Spinal cord (tissue), 10 donors: ENCODE data around the gene AP2A2. TPM values are rescaled to one million over a fixed set of nuclear protein-coding genes. Genes with fewer than 3 reads are reported as not detected.

Experiments used
- DNase-seq, 6 donors: peaks; one replicate each; pipeline versions ENCODE4 v3.0.0 to v3.0.0-alpha.2; 2013 to 2015; ENCODE audit warnings: low spot score in 6 of 6, low read depth in 4 of 6
- H3K27ac ChIP-seq: one replicate; pipeline ENCODE4 v1.5.1; 2013; ENCODE audit warnings: low read depth, low read length, control low read depth
- H3K27me3 ChIP-seq: one replicate; pipeline ENCODE4 v1.6.1; 2013; ENCODE audit warnings: low read length; ENCODE audit not compliant: control insufficient read depth, insufficient read depth
- H3K36me3 ChIP-seq: one replicate; pipeline ENCODE4 v1.6.1; 2013; ENCODE audit warnings: low read length; ENCODE audit not compliant: control insufficient read depth, insufficient read depth
- H3K4me1 ChIP-seq: one replicate; pipeline ENCODE4 v1.6.1; 2013; ENCODE audit warnings: low read length; ENCODE audit not compliant: control insufficient read depth, insufficient read depth
- H3K4me3 ChIP-seq: one replicate; pipeline ENCODE4 v1.5.1; 2013; ENCODE audit warnings: low read depth, low read length, control low read depth
- H3K9me3 ChIP-seq: one replicate; pipeline ENCODE4 v1.6.1; 2013; ENCODE audit warnings: low read length; ENCODE audit not compliant: control insufficient read depth, insufficient read depth
- WGBS: methylation state at CpG from one replicate; pipeline ENCODE4 v1.1.5; 2013; ENCODE audit warnings: missing lambda C conversion rate; ENCODE audit not compliant: insufficient coverage; 5-methylcytosine and 5-hydroxymethylcytosine counted together
- polyA plus RNA-seq, 2 donors: library from polyadenylated mRNA; unstranded; fragments of 120-200 nt; gene quantifications; one replicate each; pipeline ENCODE4 v1.2.1, GENCODE V29; 2013; ENCODE audit not compliant: insufficient read length in 2 of 2
- total RNA-seq, 2 donors: library from RNA; depleted of rRNA in 1 of 2; stranded (reverse); fragments of 120-200 nt in 1 of 2; fragments of >200 nt in 1 of 2; gene quantifications; one replicate each; pipeline versions ENCODE4 v1.2.3 to v1.2.4, GENCODE V29; 2013 to 2014
- donor health status: healthy.

Gene AP2A2
- total and polyA plus RNA-seq, 4 donors: 46.4 to 132 (median 82.1) TPM

GRCh38 chr11:908273-908672, 17.4 kb upstream of the AP2A2 start:
- Histone ChIP-seq H3K9me3 (no peaks in the 10 kb centered on the region), H3K36me3 (peaks cover 54% of the 10 kb centered on the region), H3K27ac (no peak overlapping the region), H3K4me3 (no peak overlapping the region), H3K4me1 (peaks cover 25% of the 10 kb centered on the region), H3K27me3 (no peaks in the 10 kb centered on the region)
- 94% methylated on average over 3 of the region's 5 CpGs for WGBS
- DNase-seq: no peak

DNA sequence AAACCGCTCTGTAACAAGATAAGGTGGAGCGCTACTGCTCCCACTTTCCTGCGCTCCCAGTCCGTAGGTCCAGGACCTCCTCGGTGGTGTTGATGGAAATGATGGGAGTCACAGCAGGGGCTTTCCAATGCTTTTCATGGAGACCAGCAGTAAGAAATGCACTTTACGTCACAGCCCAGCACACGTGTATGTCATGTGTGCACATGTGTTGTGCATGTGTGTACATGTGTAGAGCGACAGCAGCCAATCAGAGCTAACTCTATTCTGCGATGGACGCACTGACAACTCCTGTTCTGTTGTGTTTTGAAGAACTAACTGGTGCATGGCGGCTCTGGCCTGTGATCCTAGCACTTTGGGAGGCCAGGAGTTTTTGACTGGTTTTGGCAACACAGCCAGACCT, 16.3 kb upstream of the AP2A2 start:
- WGBS: 97% methylated on average over 11 of the region's 11 CpGs
- no peak overlapping the region for H3K4me3 ChIP-seq
- H3K9me3 ChIP-seq: no peaks in the 10 kb centered on the region
- H3K36me3 ChIP-seq: peaks cover 43% of the 10 kb centered on the region
- no peaks in the 10 kb centered on the region for H3K27me3 ChIP-seq
- DNase-seq: no peak
- peaks cover 25% of the 10 kb centered on the region for H3K4me1 ChIP-seq
- no peak overlapping the region for H3K27ac ChIP-seq

DNA sequence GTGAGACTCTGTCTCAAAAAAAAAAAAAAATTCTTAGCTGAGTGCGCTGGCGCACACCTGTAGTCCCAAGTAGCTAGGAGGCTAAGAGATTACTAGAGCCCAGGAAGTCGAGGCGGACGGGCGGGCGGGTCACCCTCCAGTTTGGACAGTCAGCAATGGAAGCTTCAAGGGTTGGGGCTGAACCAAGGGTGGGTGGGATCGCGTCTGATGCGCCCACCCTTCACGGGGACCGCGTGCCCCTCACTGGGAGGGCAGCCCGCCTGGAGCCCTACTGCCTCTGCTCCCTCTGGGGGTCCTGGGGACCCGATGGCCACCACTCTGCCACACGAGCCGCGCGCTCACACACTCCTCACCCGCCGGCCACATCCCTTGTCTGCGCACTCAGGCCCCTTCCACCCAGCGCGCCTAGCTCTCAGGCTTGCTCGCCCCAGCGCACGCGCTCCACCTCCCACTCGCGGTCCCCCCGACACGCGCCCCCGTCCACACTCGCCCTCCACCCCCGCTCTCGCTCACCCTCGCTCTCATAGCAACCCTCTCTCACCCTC, 15.6 kb upstream of the AP2A2 start:
- WGBS: 3% methylated on average over 37 of the region's 38 CpGs
- H3K9me3 ChIP-seq: no peaks in the 10 kb centered on the region
- H3K27me3 ChIP-seq: no peaks in the 10 kb centered on the region
- no peak overlapping the region for H3K27ac ChIP-seq
- peak overlapping the region; percentile 64 for H3K4me3 ChIP-seq
- H3K36me3 ChIP-seq: peaks cover 36% of the 10 kb centered on the region
- peaks cover 25% of the 10 kb centered on the region for H3K4me1 ChIP-seq
- DNase-seq: no peak

- WGBS: under 1% methylated on average over 59 of the region's 59 CpGs
- DNase-seq: peak in 5 of 6 donors; percentile 61 to 94 (median 80)
- Histone ChIP-seq H3K36me3 (peaks cover 35% of the 10 kb centered on the region), H3K27me3 (no peaks in the 10 kb centered on the region), H3K4me1 (peaks cover 25% of the 10 kb centered on the region), H3K9me3 (no peaks in the 10 kb centered on the region), H3K4me3 (peak within 1 kb of the TSS; percentile 64), H3K27ac (peak within 1 kb of the TSS; percentile 8)
Measured at GRCh38 chr11:910589-911030, 15.1 kb upstream of the AP2A2 start, which contains the start of gene CHID1. Gene CHID1 (minus strand): TSS chr11:910810. CDS start chr11:904816, 5,994 bp downstream.

GRCh38 chr11:911031-911889, 14.4 kb upstream of the AP2A2 start:
- Histone ChIP-seq H3K36me3 (peaks cover 30% of the 10 kb centered on the region), H3K27me3 (no peaks in the 10 kb centered on the region), H3K4me3 (peak overlapping the region; percentile 64), H3K4me1 (peaks cover 25% of the 10 kb centered on the region), H3K27ac (peak overlapping the region; percentile 8), H3K9me3 (no peaks in the 10 kb centered on the region)
- WGBS: under 1% methylated on average over 68 of the region's 68 CpGs
- peak in 2 of 6 donors; percentile 43 to 52 for DNase-seq

DNA sequence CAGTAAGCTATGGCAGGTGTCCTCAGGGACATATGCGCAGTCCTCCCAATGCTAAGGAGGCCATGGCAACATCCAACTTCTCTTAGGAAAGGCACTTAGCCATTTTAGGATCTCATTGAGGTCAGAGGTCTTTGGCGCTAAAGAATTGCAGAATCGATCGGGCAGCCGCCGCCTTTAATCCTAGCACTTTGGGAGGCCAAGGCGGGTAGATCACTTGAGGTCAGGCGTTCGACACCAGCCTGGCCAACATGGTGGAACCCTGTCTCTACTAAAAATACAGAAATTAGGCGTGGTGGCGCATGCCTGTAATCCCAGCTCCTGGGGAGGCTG, 13.8 kb upstream of the AP2A2 start:
- Histone ChIP-seq H3K4me1 (peaks cover 25% of the 10 kb centered on the region), H3K27ac (peak overlapping the region; percentile 8), H3K4me3 (peak overlapping the region; percentile 64), H3K9me3 (no peaks in the 10 kb centered on the region), H3K36me3 (peaks cover 24% of the 10 kb centered on the region), H3K27me3 (no peaks in the 10 kb centered on the region)
- DNase-seq: no peak
- 89% methylated on average over 9 of the region's 11 CpGs for WGBS

DNA sequence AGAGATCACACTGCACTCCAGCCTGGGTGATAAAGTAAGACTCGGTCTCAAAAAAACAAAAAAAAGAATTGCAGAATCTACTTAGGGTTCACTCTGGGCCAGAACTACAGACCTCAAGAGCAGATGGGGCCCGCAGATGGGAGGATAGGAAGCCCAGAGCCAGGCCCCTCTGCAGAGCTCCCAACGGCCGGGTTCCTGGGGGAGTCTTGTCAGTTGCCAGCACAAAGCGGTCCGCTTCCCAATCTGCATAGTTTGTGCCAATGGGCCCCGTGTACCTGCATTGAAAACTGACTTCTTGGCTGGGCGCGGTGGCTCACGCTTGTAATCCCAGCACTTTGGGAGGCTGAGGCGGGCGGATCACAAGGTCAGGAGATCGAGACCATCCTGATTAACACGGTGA, 13.4 kb upstream of the AP2A2 start:
- H3K27me3 ChIP-seq: no peaks in the 10 kb centered on the region
- H3K36me3 ChIP-seq: peaks cover 21% of the 10 kb centered on the region
- WGBS: 92% methylated on average over 10 of the region's 14 CpGs
- no peaks in the 10 kb centered on the region for H3K9me3 ChIP-seq
- no peak overlapping the region for H3K4me3 ChIP-seq
- H3K27ac ChIP-seq: no peak overlapping the region
- no peak for DNase-seq
- peaks cover 25% of the 10 kb centered on the region for H3K4me1 ChIP-seq

DNA sequence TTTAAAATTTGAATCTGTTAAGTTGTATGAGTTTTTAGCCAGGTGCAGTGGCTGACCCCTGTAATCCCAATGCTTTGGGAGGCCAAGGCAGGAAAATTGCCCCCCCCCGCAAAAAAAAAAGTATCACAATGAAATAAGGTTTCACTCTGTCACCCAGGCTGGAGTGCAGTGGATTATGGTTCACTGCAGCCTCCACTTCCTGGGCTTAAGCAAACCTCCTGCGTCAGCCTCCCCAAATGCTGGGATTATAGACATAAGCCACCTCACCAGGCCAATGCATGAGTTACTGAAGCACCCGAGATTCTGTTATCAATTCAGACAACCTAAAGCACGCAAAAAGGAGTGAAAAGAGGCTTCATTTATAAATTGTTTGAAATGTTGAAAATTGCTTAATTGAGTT, 12.6 kb upstream of the AP2A2 start:
- 100% methylated on average over 2 of the region's 4 CpGs for WGBS
- H3K27ac ChIP-seq: no peak overlapping the region
- no peaks in the 10 kb centered on the region for H3K9me3 ChIP-seq
- H3K36me3 ChIP-seq: peaks cover 14% of the 10 kb centered on the region
- H3K27me3 ChIP-seq: no peaks in the 10 kb centered on the region
- peaks cover 25% of the 10 kb centered on the region for H3K4me1 ChIP-seq
- no peak for DNase-seq
- H3K4me3 ChIP-seq: no peak overlapping the region

DNA sequence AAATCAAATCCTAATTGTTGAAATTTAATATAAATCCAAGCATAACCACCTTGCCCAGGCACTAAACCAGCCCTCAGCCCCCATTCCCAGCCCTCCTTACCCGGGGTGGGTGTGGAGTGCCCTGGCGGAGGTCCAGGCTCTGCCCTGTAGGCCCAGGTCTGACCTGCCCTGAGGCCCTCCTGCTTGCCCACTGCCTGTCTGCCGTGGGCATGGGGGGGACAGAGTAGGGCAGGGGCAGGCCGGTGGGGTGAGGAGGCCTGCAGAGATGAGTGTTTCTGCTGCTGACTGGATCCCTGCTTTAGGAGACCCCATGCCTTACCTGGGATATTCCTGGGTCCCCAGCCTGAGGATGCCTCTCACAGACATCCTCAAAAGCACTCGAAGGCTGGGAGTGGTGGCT, 11.5 kb upstream of the AP2A2 start:
- H3K4me3 ChIP-seq: no peak overlapping the region
- DNase-seq: no peak
- 87% methylated on average over 5 of the region's 5 CpGs for WGBS
- no peak overlapping the region for H3K27ac ChIP-seq
- peaks cover 4% of the 10 kb centered on the region for H3K36me3 ChIP-seq
- no peaks in the 10 kb centered on the region for H3K27me3 ChIP-seq
- peaks cover 26% of the 10 kb centered on the region for H3K4me1 ChIP-seq
- H3K9me3 ChIP-seq: no peaks in the 10 kb centered on the region
